Hematopoietic multipotent progenitor cell (in vitro differentiated cells): ENCODE data around the gene OR5H15. TPM values are rescaled to one million over a fixed set of nuclear protein-coding genes. Genes with fewer than 3 reads are reported as not detected.

ENCODE experiments used
- total RNA-seq: library from RNA; depleted of rRNA; stranded (reverse); fragments of >200 nt; gene quantifications from one replicate; pipeline ENCODE4 v1.2.3, GENCODE V29; 2012

The OR5H15 gene
- total RNA-seq, 1 donor = not detected

Other genes starting within 250 kb of the OR5H15 start
- 15.1 TPM for gene RIOX2, start 194.3 kb upstream of the OR5H15 start, total RNA-seq
- gene GABRR3, start 131.4 kb upstream of the OR5H15 start, total RNA-seq = not detected
- not detected for gene OR5AC2, start 79.5 kb upstream of the OR5H15 start, total RNA-seq
- under 0.01 TPM for gene OR5H1, start 36.0 kb upstream of the OR5H15 start, total RNA-seq
- gene OR5H14, start 19.2 kb upstream of the OR5H15 start, total RNA-seq = not detected
- gene OR5H6, start 97.5 kb downstream of the OR5H15 start, total RNA-seq = not detected
- gene OR5H2, start 115.8 kb downstream of the OR5H15 start, total RNA-seq = not detected
- not detected for gene OR5K4, start 187.2 kb downstream of the OR5H15 start, total RNA-seq
- gene OR5K3, start 224.0 kb downstream of the OR5H15 start, total RNA-seq = not detected